ENCODE measurements around the gene KLHDC9.

- TF ChIP-seq, protein P1, sequence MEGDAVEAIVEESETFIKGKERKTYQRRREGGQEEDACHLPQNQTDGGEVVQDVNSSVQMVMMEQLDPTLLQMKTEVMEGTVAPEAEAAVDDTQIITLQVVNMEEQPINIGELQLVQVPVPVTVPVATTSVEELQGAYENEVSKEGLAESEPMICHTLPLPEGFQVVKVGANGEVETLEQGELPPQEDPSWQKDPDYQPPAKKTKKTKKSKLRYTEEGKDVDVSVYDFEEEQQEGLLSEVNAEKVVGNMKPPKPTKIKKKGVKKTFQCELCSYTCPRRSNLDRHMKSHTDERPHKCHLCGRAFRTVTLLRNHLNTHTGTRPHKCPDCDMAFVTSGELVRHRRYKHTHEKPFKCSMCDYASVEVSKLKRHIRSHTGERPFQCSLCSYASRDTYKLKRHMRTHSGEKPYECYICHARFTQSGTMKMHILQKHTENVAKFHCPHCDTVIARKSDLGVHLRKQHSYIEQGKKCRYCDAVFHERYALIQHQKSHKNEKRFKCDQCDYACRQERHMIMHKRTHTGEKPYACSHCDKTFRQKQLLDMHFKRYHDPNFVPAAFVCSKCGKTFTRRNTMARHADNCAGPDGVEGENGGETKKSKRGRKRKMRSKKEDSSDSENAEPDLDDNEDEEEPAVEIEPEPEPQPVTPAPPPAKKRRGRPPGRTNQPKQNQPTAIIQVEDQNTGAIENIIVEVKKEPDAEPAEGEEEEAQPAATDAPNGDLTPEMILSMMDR (IDR thresholded peaks at IDR 0.05) = no peak
- no peak for TF ChIP-seq POLR2A (IDR thresholded peaks at IDR 0.05)
Observed at GRCh38 chr1:161137881-161138280, 39.7 kb downstream of the KLHDC9 start.
